ACC112 (cell line): ENCODE data around the gene ATP11A.
"Not testable (repeated sequence)": the region's sequence is repeated elsewhere in the genome, so short reads cannot be mapped to it uniquely, and the experiment has no call there.

Experiments
- H2AFZ ChIP-seq: fragments of 200-600 bp; sonication (generic); one replicate; pipeline ENCODE4 v1.6.0; 2017; ENCODE audit warnings: antibody characterized with exemption, low read length; ENCODE audit not compliant: unreplicated experiment
- H3K27ac ChIP-seq: fragments of 200-600 bp; sonication (generic); 2 replicates; pipeline ENCODE4 v1.5.1; 2014; ENCODE audit warnings: low read depth, mild to moderate bottlenecking, antibody characterized with exemption, low read length, moderate library complexity
- H3K27me3 ChIP-seq: fragments of 200-600 bp; sonication (generic); 2 replicates; pipeline ENCODE4 v1.6.1; 2014; ENCODE audit warnings: mild to moderate bottlenecking, antibody characterized with exemption, low read length, moderate library complexity, mixed read lengths; ENCODE audit not compliant: insufficient read depth
- H3K36me3 ChIP-seq: fragments of 200-600 bp; sonication (generic); 2 replicates; pipeline ENCODE4 v1.6.1; 2016; ENCODE audit warnings: mild to moderate bottlenecking, antibody characterized with exemption, low read length, moderate library complexity, mixed read lengths; ENCODE audit not compliant: insufficient read depth
- H3K4me1 ChIP-seq: fragments of 200-600 bp; sonication (generic); one replicate; pipeline ENCODE4 v1.6.1; 2016; ENCODE audit warnings: low read length, mixed read lengths; ENCODE audit not compliant: insufficient read depth, unreplicated experiment, control insufficient read depth
- H3K4me3 ChIP-seq: fragments of 200-600 bp; sonication (generic); 2 replicates; pipeline ENCODE4 v1.5.1; 2014; ENCODE audit warnings: mild to moderate bottlenecking, low read depth, low read length
- H3K79me2 ChIP-seq: fragments of 200-600 bp; sonication (generic); one replicate; pipeline ENCODE4 v1.6.0; 2016; ENCODE audit warnings: low read length; ENCODE audit not compliant: control insufficient read depth, unreplicated experiment, insufficient read depth

ATP11A gene

GRCh38 chr13:112703449-112704284, 13.8 kb downstream of the ATP11A start:
- Histone ChIP-seq H3K4me1 (no peaks in the 10 kb centered on the region), H3K79me2 (peaks cover 11% of the 10 kb centered on the region)

GRCh38 chr13:112704308-112705145, 14.7 kb downstream of the ATP11A start:
- H3K79me2 ChIP-seq: peaks cover 6% of the 10 kb centered on the region
- no peak overlapping the region for H2AFZ ChIP-seq

More at GRCh38 chr13:112703449-112704284, 13.8 kb downstream of the ATP11A start:
- H3K4me3 ChIP-seq: no peak overlapping the region
- no peaks in the 10 kb centered on the region for H3K36me3 ChIP-seq
- no peaks in the 10 kb centered on the region for H3K27me3 ChIP-seq
- H2AFZ ChIP-seq: no peak overlapping the region
- H3K27ac ChIP-seq: no peak overlapping the region

GRCh38 chr13:112705286-112705685, 15.4 kb downstream of the ATP11A start:
- no peaks in the 10 kb centered on the region for H3K4me1 ChIP-seq
- H3K79me2 ChIP-seq: peaks cover 4% of the 10 kb centered on the region
- H3K27me3 ChIP-seq: no peaks in the 10 kb centered on the region
- no peak overlapping the region for H3K27ac ChIP-seq
- H3K36me3 ChIP-seq: no peaks in the 10 kb centered on the region
- no peak overlapping the region for H2AFZ ChIP-seq
- no peak overlapping the region for H3K4me3 ChIP-seq

More at GRCh38 chr13:112704308-112705145, 14.7 kb downstream of the ATP11A start:
- no peaks in the 10 kb centered on the region for H3K4me1 ChIP-seq
- H3K27ac ChIP-seq: no peak overlapping the region
- no peaks in the 10 kb centered on the region for H3K36me3 ChIP-seq
- no peak overlapping the region for H3K4me3 ChIP-seq
- H3K27me3 ChIP-seq: no peaks in the 10 kb centered on the region

GRCh38 chr13:112706171-112706570, 16.3 kb downstream of the ATP11A start:
- H3K79me2 ChIP-seq: peaks cover 4% of the 10 kb centered on the region
- H3K27me3 ChIP-seq: no peaks in the 10 kb centered on the region
- no peak overlapping the region for H3K4me3 ChIP-seq
- no peak overlapping the region for H3K27ac ChIP-seq
- H2AFZ ChIP-seq: no peak overlapping the region
- H3K36me3 ChIP-seq: no peaks in the 10 kb centered on the region
- peaks cover 3% of the 10 kb centered on the region for H3K4me1 ChIP-seq

- H3K4me3 ChIP-seq: no peak overlapping the region
- peaks cover 14% of the 10 kb centered on the region for H3K4me1 ChIP-seq
- H2AFZ ChIP-seq: no peak overlapping the region
- no peaks in the 10 kb centered on the region for H3K79me2 ChIP-seq
- H3K27ac ChIP-seq: no peak overlapping the region
- no peaks in the 10 kb centered on the region for H3K36me3 ChIP-seq
- no peaks in the 10 kb centered on the region for H3K27me3 ChIP-seq
These were observed 18.9 kb downstream of the ATP11A start for GRCh38 chr13:112708560-112709240.

GRCh38 chr13:112709316-112709715, 19.5 kb downstream of the ATP11A start:
- H3K27me3 ChIP-seq: not testable (repeated sequence)
- H3K4me1 ChIP-seq: peaks cover 14% of the 10 kb centered on the region

GRCh38 chr13:112709825-112710783, 20.3 kb downstream of the ATP11A start:
- no peaks in the 10 kb centered on the region for H3K36me3 ChIP-seq
- no peak overlapping the region for H2AFZ ChIP-seq
- H3K79me2 ChIP-seq: no peaks in the 10 kb centered on the region
- no peaks in the 10 kb centered on the region for H3K27me3 ChIP-seq
- peaks cover 14% of the 10 kb centered on the region for H3K4me1 ChIP-seq
- H3K4me3 ChIP-seq: no peak overlapping the region
- no peak overlapping the region for H3K27ac ChIP-seq

More at GRCh38 chr13:112709316-112709715, 19.5 kb downstream of the ATP11A start:
- not testable (repeated sequence) for H3K27ac ChIP-seq, H3K4me3 ChIP-seq, H2AFZ ChIP-seq, H3K79me2 ChIP-seq, H3K36me3 ChIP-seq

GRCh38 chr13:112710855-112711527, 21.2 kb downstream of the ATP11A start:
- Histone ChIP-seq H3K4me1 (peaks cover 14% of the 10 kb centered on the region), H3K36me3 (no peaks in the 10 kb centered on the region), H3K27ac (peak overlapping the region; percentile 56; the same call in 1 of the 2 replicates), H3K4me3 (peak overlapping the region; percentile 63), H3K79me2 (no peaks in the 10 kb centered on the region), H2AFZ (no peak overlapping the region), H3K27me3 (no peaks in the 10 kb centered on the region)

- Histone ChIP-seq H3K27ac (peak overlapping the region; percentile 56), H2AFZ (no peak overlapping the region), H3K27me3 (no peaks in the 10 kb centered on the region), H3K4me3 (peak overlapping the region; percentile 63), H3K4me1 (peaks cover 14% of the 10 kb centered on the region), H3K36me3 (no peaks in the 10 kb centered on the region), H3K79me2 (no peaks in the 10 kb centered on the region)
These were observed 21.9 kb downstream of the ATP11A start for GRCh38 chr13:112711528-112712265.
